ENCODE results near the gene PRXL2B.

DNA sequence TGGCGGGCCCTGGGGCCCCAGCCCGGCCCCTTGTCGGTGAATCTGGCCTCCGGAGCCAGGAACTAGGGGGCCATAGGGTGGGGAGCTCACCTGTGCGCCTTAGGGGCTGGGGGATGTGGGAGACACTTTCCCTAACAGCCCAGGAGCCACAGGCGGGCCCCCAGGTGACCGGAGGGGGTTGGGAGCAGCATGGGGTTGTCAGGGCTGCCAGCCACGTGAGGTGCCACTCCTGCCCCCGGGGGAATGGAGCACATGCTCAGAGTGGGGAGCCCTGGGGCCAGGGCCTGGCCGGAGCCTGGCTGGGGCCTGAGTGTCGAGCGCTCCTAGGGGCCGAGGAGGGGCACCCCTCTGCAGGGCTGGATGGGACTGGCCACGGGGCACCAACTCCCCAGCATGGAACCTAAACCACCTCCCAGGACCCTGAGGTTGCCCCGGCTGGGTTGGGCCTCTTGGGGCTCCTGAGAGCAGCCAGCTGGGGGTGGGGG is 19.9 kb downstream of the PRXL2B start:
- TF ChIP-seq, protein P1, sequence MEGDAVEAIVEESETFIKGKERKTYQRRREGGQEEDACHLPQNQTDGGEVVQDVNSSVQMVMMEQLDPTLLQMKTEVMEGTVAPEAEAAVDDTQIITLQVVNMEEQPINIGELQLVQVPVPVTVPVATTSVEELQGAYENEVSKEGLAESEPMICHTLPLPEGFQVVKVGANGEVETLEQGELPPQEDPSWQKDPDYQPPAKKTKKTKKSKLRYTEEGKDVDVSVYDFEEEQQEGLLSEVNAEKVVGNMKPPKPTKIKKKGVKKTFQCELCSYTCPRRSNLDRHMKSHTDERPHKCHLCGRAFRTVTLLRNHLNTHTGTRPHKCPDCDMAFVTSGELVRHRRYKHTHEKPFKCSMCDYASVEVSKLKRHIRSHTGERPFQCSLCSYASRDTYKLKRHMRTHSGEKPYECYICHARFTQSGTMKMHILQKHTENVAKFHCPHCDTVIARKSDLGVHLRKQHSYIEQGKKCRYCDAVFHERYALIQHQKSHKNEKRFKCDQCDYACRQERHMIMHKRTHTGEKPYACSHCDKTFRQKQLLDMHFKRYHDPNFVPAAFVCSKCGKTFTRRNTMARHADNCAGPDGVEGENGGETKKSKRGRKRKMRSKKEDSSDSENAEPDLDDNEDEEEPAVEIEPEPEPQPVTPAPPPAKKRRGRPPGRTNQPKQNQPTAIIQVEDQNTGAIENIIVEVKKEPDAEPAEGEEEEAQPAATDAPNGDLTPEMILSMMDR (IDR thresholded peaks at IDR 0.05; ENCODE audit: low read length): no peak
- TF ChIP-seq EZH2 (optimal IDR thresholded peaks at IDR 0.05; ENCODE audit: low read depth, low read length): no peak

All from MM.1S (cell line).